ENCODE measurements around the gene ARL1.
A peak's percentile ranks its signal among the peaks of the same experiment; 100 is the strongest.
"Not testable (repeated sequence)": the region's sequence is repeated elsewhere in the genome, so short reads cannot be mapped to it uniquely, and the experiment has no call there.

The ARL1 gene

GRCh38 chr12:101407436-101408345, at the start of gene ARL1:
Gene ARL1 (minus strand): TSS chr12:101407772. CDS start chr12:101407645, 127 bp downstream.
- peak; percentile 89 for DNase-seq (ENCODE audit: low read depth)

- no peak for DNase-seq (ENCODE audit: low read depth)
Measured at GRCh38 chr12:101455685-101456084, 48.1 kb upstream of the ARL1 start.

GRCh38 chr12:101441461-101442224, 34.1 kb upstream of the ARL1 start:
- DNase-seq (ENCODE audit: low read depth): no peak

- DNase-seq (ENCODE audit: low read depth): no peak
Measured at GRCh38 chr12:101439236-101439635, 31.7 kb upstream of the ARL1 start.

- no peak for DNase-seq (ENCODE audit: low read depth)
Measured at GRCh38 chr12:101436136-101436535, 28.6 kb upstream of the ARL1 start.

GRCh38 chr12:101430456-101430855, 22.9 kb upstream of the ARL1 start:
- DNase-seq (ENCODE audit: low read depth): no peak

GRCh38 chr12:101424620-101425019, 17.0 kb upstream of the ARL1 start:
- no peak for DNase-seq (ENCODE audit: low read depth)

- DNase-seq (ENCODE audit: low read depth): not testable (repeated sequence)
Measured at GRCh38 chr12:101422066-101422465, 14.5 kb upstream of the ARL1 start.

- DNase-seq (ENCODE audit: low read depth): no peak
Measured at GRCh38 chr12:101415228-101415627, 7.7 kb upstream of the ARL1 start.

- DNase-seq (ENCODE audit: low read depth): peak; percentile 44
Measured at GRCh38 chr12:101414533-101415119, 7.1 kb upstream of the ARL1 start.

GRCh38 chr12:101410169-101410568, 2.6 kb upstream of the ARL1 start:
- not testable (repeated sequence) for DNase-seq (ENCODE audit: low read depth)

GRCh38 chr12:101407049-101407435, 530 bp downstream of the ARL1 start:
- DNase-seq (ENCODE audit: low read depth): no peak

GRCh38 chr12:101391181-101391580, 16.4 kb downstream of the ARL1 start:
- not testable (repeated sequence) for DNase-seq (ENCODE audit: low read depth)

GRCh38 chr12:101379149-101379548, 28.4 kb downstream of the ARL1 start:
- DNase-seq (ENCODE audit: low read depth): no peak

- no peak for DNase-seq (ENCODE audit: low read depth)
Measured at GRCh38 chr12:101375573-101375972, 32.0 kb downstream of the ARL1 start.

- DNase-seq (ENCODE audit: low read depth): no peak
Measured at GRCh38 chr12:101372431-101372830, 35.1 kb downstream of the ARL1 start.

- DNase-seq (ENCODE audit: low read depth): no peak
Measured at GRCh38 chr12:101368016-101368415, 39.6 kb downstream of the ARL1 start.

GRCh38 chr12:101361455-101361854, 46.1 kb downstream of the ARL1 start:
- DNase-seq (ENCODE audit: low read depth): no peak

GRCh38 chr12:101356794-101357193, 50.8 kb downstream of the ARL1 start:
- DNase-seq (ENCODE audit: low read depth): no peak

- no peak for DNase-seq (ENCODE audit: low read depth)
Measured at GRCh38 chr12:101351682-101352081, 55.9 kb downstream of the ARL1 start.

GRCh38 chr12:101343893-101344292, 63.7 kb downstream of the ARL1 start:
- DNase-seq (ENCODE audit: low read depth): no peak
